Thyroid gland (tissue), 4 donors: ENCODE results near the gene BTG3. TPM values are rescaled to one million over a fixed set of nuclear protein-coding genes. Genes with fewer than 3 reads are reported as not detected.
A peak's percentile ranks its signal among the peaks of the same experiment; 100 is the strongest.

Experiments
- DNase-seq, 2 donors: peaks; one replicate each; pipeline ENCODE4 v3.0.0-alpha.2; 2019
- H3K27ac ChIP-seq, 3 donors: fragments of 200-600 bp; sonication (generic); 1 replicate in 2 of 3; 2 replicates in 1 of 3; pipeline ENCODE4 v1.5.1; 2016 to 2019; ENCODE audit warnings: mild to moderate bottlenecking in 1 of 3, moderate library complexity in 1 of 3
- H3K27me3 ChIP-seq: fragments of 200-600 bp; sonication (generic); one replicate; pipeline ENCODE4 v1.5.1; 2019
- H3K36me3 ChIP-seq, 2 donors: fragments of 200-600 bp; sonication (generic); one replicate each; pipeline ENCODE4 v1.5.1; 2016 to 2019
- H3K4me1 ChIP-seq, 2 donors: fragments of 200-600 bp; sonication (generic); one replicate each; pipeline ENCODE4 v1.5.1; 2017 to 2019
- H3K4me3 ChIP-seq, 3 donors: fragments of 200-600 bp; sonication (generic); replicated peaks in 1 of 3; 1 replicate in 2 of 3; 2 replicates in 1 of 3; pipeline ENCODE4 v1.5.1; 2016; ENCODE audit warnings: mild to moderate bottlenecking in 1 of 3
- H3K9me3 ChIP-seq: fragments of 200-600 bp; sonication (generic); one replicate; pipeline ENCODE4 v1.5.1; 2017
- POLR2A ChIP-seq, 2 donors: fragments of 450-650 bp; IDR thresholded peaks; one replicate each; pipeline ENCODE4 v1.6.1; 2017; ENCODE audit warnings: antibody characterized with exemption in 2 of 2, mild to moderate bottlenecking in 2 of 2, moderate library complexity in 1 of 2
- WGBS, 2 donors: methylation state at CpG; one replicate each; pipeline ENCODE4 v1.1.5; 2017; 5-methylcytosine and 5-hydroxymethylcytosine counted together
- intact Hi-C: fragments of 100-400 bp; cut with DNase I; formaldehyde crosslinking; loops from one replicate; pipeline ENCODE4 v1.15.1; 2023
- total RNA-seq, 4 donors: library from RNA; depleted of rRNA; stranded (reverse); fragments of >200 nt; gene quantifications; one replicate each; pipeline ENCODE4 v1.2.3, GENCODE V29; 2016
- TF ChIP-seq, protein P1 (sequence below), 6 experiments: fragments of 200-600 bp in 3 of 6; fragments of 450-650 bp in 3 of 6; sonication (generic) in 3 of 6; IDR thresholded peaks; one replicate each; pipeline ENCODE4 v1.5.1; 2016 to 2019; ENCODE audit warnings: antibody characterized with exemption in 6 of 6, mild to moderate bottlenecking in 2 of 6, inconsistent platforms in 1 of 6, moderate library complexity in 1 of 6

Gene BTG3
- total RNA-seq, 4 donors from 2014 or later, result 37.5 to 79.1 (median 61.9) TPM

DNA sequence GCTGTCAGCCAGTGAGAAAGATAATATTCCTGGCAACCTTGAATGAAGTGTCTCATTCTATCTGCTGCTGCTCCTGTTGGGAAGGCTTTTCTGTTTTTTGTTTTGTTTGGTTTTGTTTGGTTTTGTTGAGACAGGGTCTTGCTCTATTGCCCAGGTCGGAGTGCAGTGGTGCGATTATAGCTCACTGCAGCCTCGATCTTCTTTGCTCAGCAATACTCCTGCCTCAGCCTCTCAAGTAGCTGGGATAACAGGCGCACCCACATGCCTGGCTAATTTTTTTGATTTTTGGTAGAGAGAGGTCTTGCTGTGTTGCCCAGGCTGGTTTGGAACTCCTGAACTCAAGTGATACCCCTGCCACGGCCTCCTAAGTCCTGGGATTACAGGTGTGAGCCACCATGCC is 37.6 kb downstream of the BTG3 start:
- intact Hi-C loops, result no loop called here
- H3K27me3 ChIP-seq, result no peaks in the 10 kb centered on the region
- WGBS, 2 donors, result 88 to 92% methylated on average over 5 of the region's 5 CpGs
- no peak for DNase-seq
- H3K36me3 ChIP-seq, result no peaks in the 10 kb centered on the region
- no peaks in the 10 kb centered on the region for H3K9me3 ChIP-seq
- no peaks in the 10 kb centered on the region for H3K4me1 ChIP-seq
- TF ChIP-seq, protein P1, sequence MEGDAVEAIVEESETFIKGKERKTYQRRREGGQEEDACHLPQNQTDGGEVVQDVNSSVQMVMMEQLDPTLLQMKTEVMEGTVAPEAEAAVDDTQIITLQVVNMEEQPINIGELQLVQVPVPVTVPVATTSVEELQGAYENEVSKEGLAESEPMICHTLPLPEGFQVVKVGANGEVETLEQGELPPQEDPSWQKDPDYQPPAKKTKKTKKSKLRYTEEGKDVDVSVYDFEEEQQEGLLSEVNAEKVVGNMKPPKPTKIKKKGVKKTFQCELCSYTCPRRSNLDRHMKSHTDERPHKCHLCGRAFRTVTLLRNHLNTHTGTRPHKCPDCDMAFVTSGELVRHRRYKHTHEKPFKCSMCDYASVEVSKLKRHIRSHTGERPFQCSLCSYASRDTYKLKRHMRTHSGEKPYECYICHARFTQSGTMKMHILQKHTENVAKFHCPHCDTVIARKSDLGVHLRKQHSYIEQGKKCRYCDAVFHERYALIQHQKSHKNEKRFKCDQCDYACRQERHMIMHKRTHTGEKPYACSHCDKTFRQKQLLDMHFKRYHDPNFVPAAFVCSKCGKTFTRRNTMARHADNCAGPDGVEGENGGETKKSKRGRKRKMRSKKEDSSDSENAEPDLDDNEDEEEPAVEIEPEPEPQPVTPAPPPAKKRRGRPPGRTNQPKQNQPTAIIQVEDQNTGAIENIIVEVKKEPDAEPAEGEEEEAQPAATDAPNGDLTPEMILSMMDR (IDR thresholded peaks at IDR 0.05), result no peak
- TF ChIP-seq POLR2A (IDR thresholded peaks at IDR 0.05), result no peak
- H3K4me3 ChIP-seq, result no peak overlapping the region
- H3K27ac ChIP-seq, result no peak overlapping the region

DNA sequence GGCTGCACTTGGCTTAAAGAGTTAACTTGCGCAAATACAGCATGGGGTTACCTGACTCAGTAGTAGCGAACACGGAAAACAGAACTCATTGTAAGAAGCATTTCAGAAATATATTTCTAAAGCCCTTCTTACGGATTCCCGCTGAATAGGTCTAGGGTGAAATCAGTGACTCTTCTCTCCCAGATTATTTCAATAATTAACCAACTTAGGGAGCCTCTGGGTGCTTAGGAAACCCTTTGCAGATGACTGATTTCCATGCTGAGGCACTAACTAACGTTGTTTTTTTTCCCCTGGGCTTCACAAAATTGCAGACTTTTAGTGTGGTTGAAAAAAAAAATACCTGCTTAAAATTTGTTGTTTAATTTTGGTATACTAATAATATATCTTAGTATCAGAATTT is 40.3 kb downstream of the BTG3 start:
- no peak for TF ChIP-seq POLR2A (IDR thresholded peaks at IDR 0.05)
- TF ChIP-seq, protein P1 (IDR thresholded peaks at IDR 0.05), result no peak
- H3K36me3 ChIP-seq, result no peaks in the 10 kb centered on the region
- no peaks in the 10 kb centered on the region for H3K27me3 ChIP-seq
- H3K27ac ChIP-seq, result no peak overlapping the region
- H3K9me3 ChIP-seq, result no peaks in the 10 kb centered on the region
- intact Hi-C loops, result no loop called here
- DNase-seq, result no peak
- WGBS, 2 donors, result 78 to 83% methylated on average over 6 of the region's 6 CpGs
- H3K4me3 ChIP-seq, result no peak overlapping the region
- H3K4me1 ChIP-seq, result no peaks in the 10 kb centered on the region

DNA sequence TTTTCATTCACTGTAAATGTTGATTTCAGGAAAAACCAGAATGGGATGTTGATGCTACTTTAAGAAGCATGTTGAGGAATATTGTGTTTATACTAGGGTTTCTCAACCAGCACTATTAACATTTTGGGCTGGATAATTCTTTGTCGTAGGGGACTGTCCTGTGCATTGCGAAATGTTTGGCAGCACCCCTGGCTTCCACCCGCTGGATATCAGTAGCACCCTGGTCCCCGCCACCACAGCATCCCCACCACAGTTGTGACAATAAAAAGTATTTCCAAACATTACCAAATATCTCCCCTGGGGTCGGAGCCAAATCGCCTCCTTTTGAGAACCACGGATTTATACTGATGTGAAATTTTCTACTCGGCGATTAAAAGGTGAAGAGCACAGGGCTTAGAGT is 41.9 kb downstream of the BTG3 start:
- no peak for DNase-seq
- Histone ChIP-seq H3K9me3 (no peaks in the 10 kb centered on the region), H3K27me3 (no peaks in the 10 kb centered on the region), H3K4me1 (no peaks in the 10 kb centered on the region), H3K4me3 (no peak overlapping the region), H3K27ac (no peak overlapping the region), H3K36me3 (no peaks in the 10 kb centered on the region)
- intact Hi-C loops, result no loop called here
- TF ChIP-seq POLR2A (IDR thresholded peaks at IDR 0.05), result no peak
- TF ChIP-seq, protein P1 (IDR thresholded peaks at IDR 0.05), result no peak
- WGBS, 2 donors, result 86% methylated on average over 9 of the region's 9 CpGs

DNA sequence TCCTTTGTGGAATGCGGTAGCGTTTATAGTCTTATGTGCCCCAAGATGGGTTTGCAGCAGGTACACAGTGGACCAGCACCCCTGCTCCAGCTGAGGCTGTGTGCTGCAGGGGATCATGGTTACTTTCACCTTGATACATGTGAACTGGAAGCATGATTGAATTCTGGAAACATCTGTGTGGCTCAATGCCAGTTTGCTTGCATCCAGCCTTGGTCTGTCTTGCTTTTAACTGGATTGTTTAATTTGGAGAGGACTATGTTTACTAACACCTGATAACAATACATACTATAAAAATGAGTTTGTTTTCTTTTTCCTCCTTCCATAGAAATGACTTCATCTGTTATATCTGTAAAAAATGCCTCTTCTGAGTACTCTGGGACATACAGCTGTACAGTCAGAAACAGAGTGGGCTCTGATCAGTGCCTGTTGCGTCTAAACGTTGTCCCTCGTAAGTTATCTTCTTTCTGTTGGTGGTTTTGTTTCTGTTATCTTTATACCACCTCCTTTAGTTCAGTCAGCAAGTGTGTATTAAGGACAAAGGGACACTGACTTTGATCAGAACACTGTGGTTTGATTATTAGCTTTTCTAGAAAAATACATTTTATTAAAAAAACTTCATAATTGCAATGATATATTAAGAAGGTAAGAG is 52.2 kb downstream of the BTG3 start:
- Histone ChIP-seq H3K36me3 (no peaks in the 10 kb centered on the region), H3K9me3 (no peaks in the 10 kb centered on the region), H3K27me3 (no peaks in the 10 kb centered on the region), H3K4me1 (no peaks in the 10 kb centered on the region), H3K4me3 (no peak overlapping the region), H3K27ac (no peak overlapping the region)
- TF ChIP-seq, protein P1 (IDR thresholded peaks at IDR 0.05), result no peak
- intact Hi-C loops, result no loop called here
- no peak for DNase-seq
- WGBS, 2 donors, result 87 to 90% methylated on average over 5 of the region's 5 CpGs

DNA sequence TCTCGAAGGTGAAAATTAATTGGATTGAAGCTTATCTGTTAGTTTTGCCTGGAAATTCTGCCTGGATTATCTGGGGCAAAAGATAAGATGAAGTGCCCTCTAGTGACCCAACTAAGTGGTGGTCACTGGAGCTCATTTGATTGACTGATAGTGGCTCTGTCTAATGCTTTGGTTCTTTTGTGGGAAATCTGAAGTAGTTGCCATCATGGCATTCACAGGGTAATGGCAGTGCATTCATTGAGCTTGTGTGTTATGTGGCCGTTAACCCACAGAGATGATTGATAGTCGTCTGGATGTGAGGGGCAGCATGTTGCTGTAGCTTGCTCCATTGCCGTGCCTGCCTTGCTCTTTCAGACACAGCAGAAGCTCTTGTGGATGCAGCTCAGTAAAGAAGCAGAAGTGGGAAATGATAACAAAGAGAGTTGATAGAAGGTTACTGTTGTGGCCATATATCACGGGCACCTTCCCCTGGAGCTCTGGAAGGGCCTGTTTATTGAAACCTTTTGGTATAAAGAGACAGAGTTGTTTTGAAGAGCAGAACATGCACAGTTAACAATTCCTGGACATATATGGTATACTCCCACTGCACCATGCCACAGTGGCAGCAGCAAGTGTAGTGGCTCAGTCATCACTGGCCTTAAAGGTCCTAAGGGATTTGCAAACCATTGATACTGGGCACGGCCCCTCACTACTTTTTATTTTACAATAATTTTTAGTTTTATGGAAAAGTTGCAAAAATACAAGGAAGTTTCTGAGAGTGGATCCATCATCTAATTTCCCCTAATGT is 57.8 kb downstream of the BTG3 start:
- TF ChIP-seq, protein P1 (IDR thresholded peaks at IDR 0.05), result peak in 3 of 6 experiments; percentile 36 to 53 (median 39)
- no peak for TF ChIP-seq POLR2A (IDR thresholded peaks at IDR 0.05)
- no peaks in the 10 kb centered on the region for H3K27me3 ChIP-seq
- H3K27ac ChIP-seq, result no peak overlapping the region
- 60 to 61% methylated on average over 6 of the region's 6 CpGs for WGBS, 2 donors
- H3K4me3 ChIP-seq, result no peak overlapping the region
- no peak for DNase-seq
- no peaks in the 10 kb centered on the region for H3K36me3 ChIP-seq
- H3K4me1 ChIP-seq, result peaks cover 0 to 10% of the 10 kb centered on the region in 2 donors
- intact Hi-C loops, result loop anchor here (10.0 kb wide), 1 partner anchor 170 kb away; no protein-coding TSS in a partner anchor
- no peaks in the 10 kb centered on the region for H3K9me3 ChIP-seq
